Osteocyte (in vitro differentiated cells): ENCODE data around the gene HTT. TPM values are rescaled to one million over a fixed set of nuclear protein-coding genes. Genes with fewer than 3 reads are reported as not detected.

Experiments used
- DNase-seq: peaks from one replicate; pipeline ENCODE4 v3.0.0; 2021; ENCODE audit warnings: mixed read lengths; ENCODE audit not compliant: unreplicated experiment; ENCODE audit errors: extremely low spot score
- H3K27ac Mint-ChIP-seq: one replicate; pipeline ENCODE4 v1.8.0; 2021; ENCODE audit warnings: mild to moderate bottlenecking, mixed read lengths; ENCODE audit not compliant: unreplicated experiment
- H3K27me3 Mint-ChIP-seq: one replicate; pipeline ENCODE4 v1.8.0; 2021; ENCODE audit warnings: mixed read lengths; ENCODE audit not compliant: unreplicated experiment
- H3K36me3 Mint-ChIP-seq: one replicate; pipeline ENCODE4 v1.8.0; 2021; ENCODE audit warnings: mixed read lengths; ENCODE audit not compliant: unreplicated experiment
- H3K4me1 Mint-ChIP-seq: one replicate; pipeline ENCODE4 v1.8.0; 2021; ENCODE audit warnings: mixed read lengths; ENCODE audit not compliant: unreplicated experiment
- H3K4me3 Mint-ChIP-seq: one replicate; pipeline ENCODE4 v1.8.0; 2021; ENCODE audit warnings: mild to moderate bottlenecking, moderate library complexity, mixed read lengths; ENCODE audit not compliant: unreplicated experiment
- H3K9me3 Mint-ChIP-seq: one replicate; pipeline ENCODE4 v1.8.0; 2021; ENCODE audit warnings: mixed read lengths; ENCODE audit not compliant: unreplicated experiment
- CTCF ChIP-seq: fragments of 200-600 bp; sonication (generic); IDR thresholded peaks from 2 replicates; pipeline ENCODE4 v1.5.0; 2021; ENCODE audit warnings: antibody characterized with exemption, mild to moderate bottlenecking, moderate library complexity
- total RNA-seq: library from RNA; stranded (reverse); gene quantifications from 2 replicates; pipeline ENCODE4 v1.2.1, GENCODE V29; 2021

The HTT gene
- total RNA-seq, 1 donor from 2014 or later = 51.3 TPM

DNA sequence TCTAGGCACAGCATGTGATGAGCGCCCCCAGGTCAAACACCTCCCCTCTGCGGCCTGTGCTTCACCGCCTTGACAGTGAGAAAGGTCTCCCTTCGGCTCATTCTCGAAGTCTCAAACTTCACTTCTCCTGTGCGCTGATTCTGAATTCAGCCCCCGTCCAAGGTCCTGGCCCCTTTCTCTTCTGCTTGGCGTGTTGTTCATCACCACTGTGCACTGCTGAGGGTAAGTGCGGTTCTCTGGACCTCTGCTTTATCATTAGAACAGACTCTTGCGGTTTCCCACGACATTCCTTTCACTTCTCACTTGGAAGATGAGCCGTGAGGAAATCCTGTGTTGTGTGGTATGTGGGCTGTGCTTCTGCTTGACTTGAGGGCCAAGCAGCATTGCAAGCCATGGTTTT lies 12.0 kb upstream of the HTT start:
- Mint-ChIP-seq H3K36me3 (no peaks in the 10 kb centered on the region), H3K4me1 (no peaks in the 10 kb centered on the region), H3K9me3 (no peaks in the 10 kb centered on the region), H3K27me3 (peaks cover 34% of the 10 kb centered on the region), H3K27ac (no peak overlapping the region), H3K4me3 (no peak overlapping the region)
- DNase-seq = no peak
- no peak for TF ChIP-seq CTCF

- Mint-ChIP-seq H3K9me3 (no peaks in the 10 kb centered on the region), H3K27me3 (peaks cover 27% of the 10 kb centered on the region), H3K36me3 (no peaks in the 10 kb centered on the region), H3K4me3 (no peak overlapping the region), H3K27ac (no peak overlapping the region), H3K4me1 (no peaks in the 10 kb centered on the region)
- TF ChIP-seq CTCF = no peak
- DNase-seq = no peak
Observed at GRCh38 chr4:3065551-3065950, 8.9 kb upstream of the HTT start.

- Mint-ChIP-seq H3K27ac (no peak overlapping the region), H3K4me1 (no peaks in the 10 kb centered on the region), H3K4me3 (no peak overlapping the region), H3K36me3 (no peaks in the 10 kb centered on the region), H3K27me3 (peaks cover 27% of the 10 kb centered on the region), H3K9me3 (no peaks in the 10 kb centered on the region)
- no peak for DNase-seq
- TF ChIP-seq CTCF = no peak
Observed at GRCh38 chr4:3066836-3067400, 7.6 kb upstream of the HTT start.

DNA sequence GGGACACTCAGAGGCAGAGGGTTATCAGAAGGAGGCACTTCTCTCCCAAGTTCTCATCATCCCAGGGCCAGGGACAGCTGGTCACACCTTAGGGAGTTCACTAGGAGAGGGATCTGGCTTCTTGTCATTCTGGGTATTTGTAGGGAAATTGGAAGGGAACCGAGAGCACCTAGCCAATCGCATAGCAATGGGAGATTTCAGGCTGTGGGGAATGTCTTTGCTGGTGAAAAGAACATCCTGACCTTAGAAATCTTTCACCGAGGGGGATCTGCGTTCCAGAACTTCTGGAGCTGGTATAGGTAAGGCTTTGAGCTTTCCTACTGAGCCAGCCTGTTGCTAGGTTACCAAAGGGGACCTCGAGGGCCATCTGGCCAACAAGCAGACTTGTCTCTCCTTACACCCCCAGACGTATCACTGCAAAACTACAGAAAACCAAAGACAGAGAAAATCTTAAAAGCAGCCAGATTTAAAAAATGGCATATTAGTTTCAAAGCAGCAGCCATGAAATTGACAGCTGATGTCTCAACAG lies 6.9 kb upstream of the HTT start:
- H3K27ac Mint-ChIP-seq = no peak overlapping the region
- H3K4me1 Mint-ChIP-seq = no peaks in the 10 kb centered on the region
- H3K36me3 Mint-ChIP-seq = no peaks in the 10 kb centered on the region
- no peak for TF ChIP-seq CTCF
- peak; percentile 54 for DNase-seq
- peaks cover 23% of the 10 kb centered on the region for H3K27me3 Mint-ChIP-seq
- no peaks in the 10 kb centered on the region for H3K9me3 Mint-ChIP-seq
- H3K4me3 Mint-ChIP-seq = no peak overlapping the region

DNA sequence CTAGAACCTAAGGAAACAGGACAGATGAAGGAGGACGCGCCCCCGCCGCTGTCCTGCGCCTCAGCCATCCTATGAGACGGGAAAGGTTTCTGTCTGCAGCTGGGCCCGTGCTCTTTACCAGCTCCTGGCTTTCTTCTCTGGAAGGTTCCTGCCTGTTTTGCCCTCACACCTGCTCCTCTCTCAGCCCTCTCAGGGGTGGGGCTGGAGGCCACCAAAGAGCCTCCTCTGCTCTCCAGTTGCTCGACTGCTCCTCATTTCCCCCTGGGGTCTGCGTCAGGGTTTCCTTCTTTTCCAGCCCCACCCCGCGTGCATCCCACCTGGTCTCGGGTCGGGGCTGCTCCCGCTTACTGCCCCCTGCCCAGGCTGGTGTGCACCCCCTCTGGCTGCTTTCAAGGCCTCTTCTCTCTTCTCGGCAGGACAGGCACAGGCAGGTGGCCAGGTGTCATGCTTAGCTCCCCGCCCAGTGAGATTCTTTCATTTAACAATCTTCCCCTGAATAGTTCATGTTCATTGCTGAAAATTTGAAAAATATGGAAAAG lies 4.8 kb upstream of the HTT start:
- no peak for DNase-seq
- Mint-ChIP-seq H3K36me3 (no peaks in the 10 kb centered on the region), H3K4me1 (no peaks in the 10 kb centered on the region), H3K27me3 (peaks cover 13% of the 10 kb centered on the region), H3K4me3 (no peak overlapping the region), H3K27ac (no peak overlapping the region), H3K9me3 (no peaks in the 10 kb centered on the region)
- no peak for TF ChIP-seq CTCF
